ENCODE results near the gene DDX23.
"Not testable (repeated sequence)": the region's sequence is repeated elsewhere in the genome, so short reads cannot be mapped to it uniquely, and the experiment has no call there.

DDX23 gene

GRCh38 chr12:48861111-48861510 lies 9.1 kb upstream of the DDX23 start:
- DNase-seq: no peak

- not testable (repeated sequence) for DNase-seq
Observed at GRCh38 chr12:48860236-48860635, 8.3 kb upstream of the DDX23 start.

GRCh38 chr12:48859607-48860006 lies 7.6 kb upstream of the DDX23 start:
- DNase-seq: no peak

- DNase-seq: no peak
Observed at GRCh38 chr12:48858043-48858442, 6.1 kb upstream of the DDX23 start.

GRCh38 chr12:48857278-48857994 lies 5.5 kb upstream of the DDX23 start:
- DNase-seq: peak; percentile 17 to 50

- DNase-seq: no peak
Observed at GRCh38 chr12:48856379-48856778, 4.4 kb upstream of the DDX23 start.

- DNase-seq: not testable (repeated sequence)
Observed at GRCh38 chr12:48854932-48855331, 3.0 kb upstream of the DDX23 start.

- no peak for DNase-seq
Observed at GRCh38 chr12:48854488-48854887, 2.5 kb upstream of the DDX23 start.

- peak; percentile 81 to 93 for DNase-seq
Observed at GRCh38 chr12:48852734-48853688, 1.0 kb upstream of the DDX23 start.

- DNase-seq: not testable (repeated sequence)
Observed at GRCh38 chr12:48842021-48842420, 9.9 kb downstream of the DDX23 start.

- no peak for DNase-seq
Observed at GRCh38 chr12:48838048-48838447, 13.9 kb downstream of the DDX23 start.

GRCh38 chr12:48832321-48833060 lies 19.5 kb downstream of the DDX23 start:
- no peak for DNase-seq

GRCh38 chr12:48831257-48831656 lies 20.7 kb downstream of the DDX23 start:
- DNase-seq: no peak

GRCh38 chr12:48828841-48829575 lies 23.0 kb downstream of the DDX23 start:
- DNase-seq: no peak

GRCh38 chr12:48828293-48828692 lies 23.7 kb downstream of the DDX23 start:
- DNase-seq: no peak

- no peak for DNase-seq
Observed at GRCh38 chr12:48827513-48828096, 24.4 kb downstream of the DDX23 start.

GRCh38 chr12:48827026-48827425 lies 24.9 kb downstream of the DDX23 start:
- DNase-seq: no peak

GRCh38 chr12:48826209-48826855 lies 25.6 kb downstream of the DDX23 start:
- no peak for DNase-seq

- DNase-seq: no peak
Observed at GRCh38 chr12:48824905-48825304, 27.1 kb downstream of the DDX23 start.

- no peak for DNase-seq
Observed at GRCh38 chr12:48824112-48824511, 27.9 kb downstream of the DDX23 start.

- no peak for DNase-seq
Observed at GRCh38 chr12:48823281-48823680, 28.7 kb downstream of the DDX23 start.

- DNase-seq: no peak
Observed at GRCh38 chr12:48822711-48823110, 29.3 kb downstream of the DDX23 start.
